ENCODE results near the gene GRK4.
"Not testable (repeated sequence)": the region's sequence is repeated elsewhere in the genome, so short reads cannot be mapped to it uniquely, and the experiment has no call there.

The GRK4 gene

DNA sequence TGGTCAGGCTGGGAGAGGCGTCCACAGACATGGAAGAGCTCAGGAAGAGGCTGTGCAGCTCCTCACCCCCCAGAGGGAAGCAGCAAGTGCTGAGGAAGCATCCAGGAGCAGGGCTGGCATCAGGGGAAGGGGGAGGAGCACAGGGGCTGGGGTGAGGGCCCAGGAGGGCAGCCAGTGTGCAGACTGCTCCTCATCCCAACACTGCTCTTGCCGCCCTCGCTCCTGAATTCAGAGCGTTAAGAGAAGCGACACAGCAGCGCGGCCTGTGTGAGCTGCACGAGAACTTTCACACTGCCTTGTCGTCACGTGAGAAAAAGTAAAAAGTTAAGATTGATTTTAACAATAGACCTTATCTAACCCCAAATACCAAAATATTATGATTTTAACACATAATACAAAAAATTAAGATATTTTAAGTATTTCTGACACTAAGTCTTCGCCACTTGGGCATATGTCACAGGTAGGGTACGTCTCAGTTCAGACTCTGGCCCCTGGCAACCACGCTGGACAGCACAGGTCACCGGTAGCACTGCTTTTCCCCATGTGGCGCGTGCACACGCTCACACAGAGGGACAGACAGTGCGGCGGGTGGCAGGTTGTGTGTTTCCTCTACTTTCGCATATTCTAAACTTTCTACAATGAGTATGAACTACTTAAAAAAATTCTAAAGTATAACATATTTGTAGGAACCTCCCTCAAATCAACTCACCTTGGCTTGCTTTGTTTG lies 19.8 kb upstream of the GRK4 start:
- Histone ChIP-seq H3K36me3 (replicated peaks) (peaks cover 90% of the 10 kb centered on the region), H3K4me3 (ENCODE audit: low read depth, low read length) (no peak overlapping the region), H3K27ac (no peak overlapping the region), H3K27me3 (replicated peaks) (no peaks in the 10 kb centered on the region)
- in situ Hi-C loops (cut with HindIII; ENCODE audit: low pct_ligation_motif_present, low sequenced_read_pairs): no loop called here
- no peak for DNase-seq
- no peak for TF ChIP-seq CTCF (IDR thresholded peaks at IDR 0.05; ENCODE audit: low read depth, low read length, missing control alignments)

GRCh38 chr4:2944091-2944482 lies 19.3 kb upstream of the GRK4 start:
- no peak for TF ChIP-seq CTCF (IDR thresholded peaks at IDR 0.05; ENCODE audit: low read depth, low read length, missing control alignments)
- H3K4me3 ChIP-seq (ENCODE audit: low read depth, low read length): no peak overlapping the region
- no peaks in the 10 kb centered on the region for H3K27me3 ChIP-seq (replicated peaks)
- H3K36me3 ChIP-seq (replicated peaks): peaks cover 90% of the 10 kb centered on the region
- in situ Hi-C loops (cut with HindIII; ENCODE audit: low pct_ligation_motif_present, low sequenced_read_pairs): no loop called here
- no peak overlapping the region for H3K27ac ChIP-seq
- DNase-seq: no peak

DNA sequence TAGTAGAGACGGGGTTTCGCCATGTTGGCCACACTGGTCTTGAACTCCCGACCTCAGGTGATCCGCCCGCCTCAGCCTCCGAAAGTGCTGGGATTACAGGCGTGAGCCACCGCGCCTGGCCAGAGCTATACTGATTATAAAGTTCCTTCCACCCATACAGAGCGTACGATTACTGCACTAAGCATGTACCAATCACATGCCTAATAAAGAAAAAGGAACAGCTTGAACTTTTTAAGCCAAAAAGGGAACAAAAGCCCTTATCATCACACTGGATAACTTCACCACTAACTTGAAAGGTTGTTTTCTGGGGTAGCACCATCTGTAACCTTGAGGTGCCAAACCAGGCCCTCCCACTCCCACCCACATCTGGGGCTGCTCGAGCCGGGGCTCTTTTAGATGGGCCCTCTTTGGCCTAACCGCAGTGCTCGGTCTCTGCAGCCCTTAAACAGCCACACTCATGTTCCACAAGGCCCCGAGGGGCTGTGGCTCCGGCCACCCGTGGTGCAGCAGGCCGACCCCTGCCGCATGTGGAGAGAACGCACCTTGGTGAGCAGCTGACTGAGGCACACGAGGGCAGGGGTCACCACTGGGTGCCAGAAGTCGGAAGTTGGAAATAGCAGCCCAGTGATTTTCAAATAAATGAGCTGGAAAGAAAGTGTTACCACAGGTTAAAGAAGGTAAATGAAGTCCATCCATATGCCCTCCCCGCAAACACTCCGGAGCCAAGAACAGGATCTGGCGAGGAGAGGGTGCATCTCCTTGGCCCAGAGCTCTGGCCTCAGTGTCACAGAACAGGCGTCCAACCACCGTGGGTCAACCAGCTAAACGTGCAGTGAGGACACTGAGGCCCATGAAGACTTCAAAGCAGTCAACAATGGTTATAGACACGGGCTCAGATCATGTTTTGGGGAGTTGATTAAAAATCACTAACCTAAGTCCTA lies 18.5 kb upstream of the GRK4 start:
- Histone ChIP-seq H3K4me3 (ENCODE audit: low read depth, low read length) (no peak overlapping the region), H3K36me3 (replicated peaks) (peaks cover 90% of the 10 kb centered on the region), H3K27ac (no peak overlapping the region), H3K27me3 (replicated peaks) (no peaks in the 10 kb centered on the region)
- in situ Hi-C loops (cut with HindIII; ENCODE audit: low pct_ligation_motif_present, low sequenced_read_pairs): no loop called here
- TF ChIP-seq CTCF (IDR thresholded peaks at IDR 0.05; ENCODE audit: low read depth, low read length, missing control alignments): no peak
- DNase-seq: no peak

DNA sequence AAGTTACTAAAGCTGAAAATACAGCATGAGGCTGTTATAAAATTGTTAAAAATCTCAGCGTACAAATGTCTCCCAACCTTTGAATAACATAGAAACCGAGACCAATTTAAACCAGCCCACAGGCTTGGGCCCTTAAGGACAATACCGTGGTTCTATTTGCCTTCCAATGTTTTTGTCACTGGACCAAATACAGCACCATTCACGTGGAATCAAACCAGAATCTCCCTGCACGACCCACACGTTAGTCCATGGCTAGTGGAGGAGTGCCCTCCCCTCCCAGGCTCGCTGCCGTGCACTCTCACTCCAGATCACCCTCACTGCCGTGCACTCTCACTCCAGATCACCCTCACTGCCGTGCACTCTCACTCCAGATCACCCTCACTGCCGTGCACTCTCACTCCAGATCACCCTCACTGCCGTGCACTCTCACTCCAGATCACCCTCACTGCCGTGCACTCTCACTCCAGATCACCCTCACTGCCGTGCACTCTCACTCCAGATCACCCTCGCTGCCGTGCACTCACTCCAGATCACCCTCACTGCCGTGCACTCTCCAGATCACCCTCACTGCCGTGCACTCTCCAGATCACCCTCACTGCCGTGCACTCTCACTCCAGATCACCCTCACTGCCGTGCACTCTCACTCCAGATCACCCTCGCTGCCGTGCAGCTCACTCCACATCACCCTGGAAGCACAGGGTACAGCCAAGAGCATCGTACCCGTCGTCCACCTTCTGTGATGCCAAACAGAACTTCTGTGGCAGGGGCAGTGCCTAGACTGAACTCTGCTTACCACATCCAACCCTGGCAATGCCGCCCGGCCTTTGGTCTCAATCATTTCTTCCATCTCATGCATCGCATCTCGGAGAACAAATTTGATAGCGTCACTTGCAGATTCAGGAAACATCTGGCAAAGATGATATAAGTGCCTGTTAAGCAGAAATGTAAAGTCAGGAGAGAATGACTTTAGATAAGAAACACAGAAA lies 17.5 kb upstream of the GRK4 start:
- in situ Hi-C loops (cut with HindIII; ENCODE audit: low pct_ligation_motif_present, low sequenced_read_pairs); H3K4me3 ChIP-seq (ENCODE audit: low read depth, low read length); H3K27ac ChIP-seq; H3K27me3 ChIP-seq (replicated peaks); DNase-seq: not testable (repeated sequence)
- peaks cover 87% of the 10 kb centered on the region for H3K36me3 ChIP-seq (replicated peaks)

GRCh38 chr4:2946812-2947600 lies 16.4 kb upstream of the GRK4 start:
- peaks cover 87% of the 10 kb centered on the region for H3K36me3 ChIP-seq (replicated peaks)
- H3K27ac ChIP-seq: no peak overlapping the region
- no peak overlapping the region for H3K4me3 ChIP-seq (ENCODE audit: low read depth, low read length)
- H3K27me3 ChIP-seq (replicated peaks): no peaks in the 10 kb centered on the region
- TF ChIP-seq CTCF (IDR thresholded peaks at IDR 0.05; ENCODE audit: low read depth, low read length, missing control alignments): no peak
- in situ Hi-C loops (cut with HindIII; ENCODE audit: low pct_ligation_motif_present, low sequenced_read_pairs): no loop called here
- no peak for DNase-seq
